Activated CD4-positive, alpha-beta T cell treated with anti-CD3 and anti-CD28 coated beads, Interleukin-10, Interleukin-2, amounts not matched to agents 100 ng/mL and 50 ng/mL, durations not matched to agents 16 hours and 8 hours (primary cell): Measurements from ENCODE around the gene PYM1.
A peak's percentile ranks its signal among the peaks of the same experiment; 100 is the strongest.
"Not testable (repeated sequence)": the region's sequence is repeated elsewhere in the genome, so short reads cannot be mapped to it uniquely, and the experiment has no call there.

ENCODE experiments used
- DNase-seq: peaks from one replicate; pipeline ENCODE4 v3.0.0-alpha.2; 2020

Gene PYM1

GRCh38 chr12:55908726-55909512 lies 18.8 kb downstream of the PYM1 start:
- no peak for DNase-seq

GRCh38 chr12:55906056-55906455 lies 21.6 kb downstream of the PYM1 start:
- DNase-seq: no peak

DNA sequence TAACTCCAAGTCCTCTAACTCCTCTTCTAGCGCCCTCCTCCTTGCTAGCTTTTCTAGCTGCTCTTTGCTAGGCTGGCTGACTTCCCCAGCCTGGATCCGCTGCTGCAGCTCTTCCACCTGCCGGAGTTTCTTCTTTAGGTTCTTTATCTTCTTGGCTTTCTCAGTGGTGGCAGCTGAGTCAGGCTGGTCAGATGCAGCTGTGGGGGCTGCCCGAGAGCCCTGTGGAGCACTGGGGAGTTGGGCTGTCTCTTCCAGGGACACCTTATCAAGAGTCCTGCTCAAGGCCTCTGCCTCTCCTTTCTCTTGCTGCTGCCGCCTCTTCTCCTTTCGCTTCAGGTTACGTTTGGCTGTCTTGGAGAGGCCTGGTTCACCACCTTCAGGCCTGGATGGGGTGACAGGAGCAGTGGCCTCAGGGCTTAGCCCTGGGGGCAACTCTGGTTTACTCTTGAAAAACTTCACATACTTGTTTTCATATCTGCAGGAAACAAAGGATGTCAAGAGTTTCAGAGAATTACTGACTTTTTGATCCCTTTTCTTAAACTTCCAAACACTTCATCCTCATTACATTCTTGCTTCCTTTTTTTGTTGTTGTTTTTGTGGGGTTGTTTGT lies 25.7 kb downstream of the PYM1 start:
- DNase-seq: no peak

GRCh38 chr12:55899082-55899481 lies 28.6 kb downstream of the PYM1 start:
- peak; percentile 21 for DNase-seq

- no peak for DNase-seq
Measured at GRCh38 chr12:55893723-55894122, 34.0 kb downstream of the PYM1 start.

DNA sequence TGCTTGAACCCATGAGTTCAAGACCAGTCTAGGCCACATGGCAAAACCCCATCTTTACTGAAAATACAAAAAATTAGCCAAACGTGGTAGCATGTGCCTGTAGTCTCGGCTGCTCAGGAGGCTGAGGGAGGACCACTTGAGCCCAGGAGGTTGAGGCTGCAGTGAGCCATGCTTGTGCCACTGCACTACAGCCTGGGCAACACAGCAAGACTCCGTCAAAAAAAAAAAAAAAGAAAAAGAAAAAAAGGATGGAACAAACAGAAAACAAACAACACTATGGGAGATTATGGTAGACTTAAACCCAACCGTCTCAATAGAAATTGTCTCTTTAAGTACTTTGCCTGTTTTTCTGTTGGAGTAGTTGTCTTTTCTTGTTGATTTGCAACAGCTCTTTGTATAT lies 36.4 kb downstream of the PYM1 start:
- no peak for DNase-seq

DNA sequence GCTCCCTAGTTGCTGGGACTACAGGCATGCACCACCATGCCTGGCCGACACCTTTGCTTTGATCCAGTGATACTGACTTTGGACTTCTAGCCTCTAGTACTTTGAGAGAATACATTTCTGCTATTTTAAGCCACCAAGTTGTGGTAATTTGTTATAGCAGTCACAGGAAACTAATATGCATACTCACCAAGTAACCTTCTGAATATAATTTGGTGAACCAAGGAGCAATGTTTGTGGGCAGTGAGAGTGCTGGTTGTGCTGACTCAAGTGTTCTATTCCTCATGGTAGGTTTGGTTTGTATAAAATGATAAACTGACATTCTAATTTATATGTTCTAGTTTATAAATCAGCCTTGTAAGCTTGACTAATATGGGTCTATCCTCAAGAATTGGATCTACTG lies 42.6 kb downstream of the PYM1 start:
- no peak for DNase-seq

- DNase-seq: no peak
Measured at GRCh38 chr12:55877824-55878223, 49.9 kb downstream of the PYM1 start.

DNA sequence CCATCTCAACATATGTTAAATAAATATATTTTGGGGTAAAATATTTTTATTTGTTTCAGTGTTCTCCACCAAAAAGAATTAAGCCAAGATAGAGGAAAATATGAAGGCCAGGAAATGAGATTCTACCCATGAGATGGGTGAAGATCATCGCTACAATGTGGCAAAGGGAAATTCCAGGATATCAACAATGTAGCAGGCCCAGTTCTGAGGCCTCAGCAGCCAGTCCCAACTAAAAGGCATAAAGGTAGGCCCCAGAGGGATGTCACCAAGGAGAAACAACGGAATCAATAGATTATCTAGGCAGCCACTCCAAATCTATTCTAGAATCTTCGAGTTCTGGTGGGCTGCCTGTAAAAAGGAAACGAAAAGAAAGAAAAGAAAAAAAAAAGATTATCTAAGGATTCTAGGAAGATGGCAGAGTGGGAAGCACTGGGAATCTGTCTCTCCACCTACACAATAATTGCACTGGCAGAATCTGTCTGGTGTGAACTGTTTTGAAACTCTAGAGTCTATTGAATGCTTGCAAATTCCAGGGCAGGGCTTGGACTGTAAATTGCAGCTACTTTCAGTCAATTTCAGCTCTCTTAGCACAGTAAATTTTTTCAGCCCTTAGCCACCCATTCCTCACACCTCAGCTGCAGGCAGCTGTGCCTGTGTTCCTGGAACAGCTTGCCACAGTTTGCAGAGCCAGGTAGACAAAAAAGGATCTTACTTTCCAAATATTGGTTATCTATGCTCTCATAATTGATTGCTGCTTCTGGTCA lies 51.8 kb downstream of the PYM1 start:
- no peak for DNase-seq

GRCh38 chr12:55874443-55874842 lies 53.3 kb downstream of the PYM1 start:
- no peak for DNase-seq

DNA sequence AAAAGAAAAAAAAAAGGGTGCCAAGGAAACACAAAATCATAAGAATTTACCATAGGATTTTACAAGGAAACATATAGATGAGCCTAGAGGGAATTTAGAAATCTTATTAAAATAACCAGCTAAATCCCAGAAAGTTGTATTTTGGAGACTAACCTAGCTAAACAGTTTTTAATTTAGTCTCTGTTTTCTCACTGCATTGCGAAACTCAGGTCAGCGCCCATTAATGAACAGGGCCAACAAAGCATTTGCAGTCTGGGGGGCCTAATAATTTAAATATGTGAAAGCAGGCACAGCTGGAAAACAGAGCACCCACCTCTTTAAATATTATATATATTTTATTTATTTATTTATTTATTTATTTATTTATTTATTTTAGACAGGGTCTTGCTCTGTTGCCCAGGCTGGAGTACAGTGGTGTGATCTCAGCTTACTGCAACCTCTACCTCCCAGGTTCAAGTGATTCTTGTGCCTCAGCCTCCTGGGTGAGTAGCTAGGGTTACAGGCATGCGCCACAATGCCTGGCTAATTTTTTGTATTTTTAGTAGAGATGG lies 61.2 kb downstream of the PYM1 start:
- not testable (repeated sequence) for DNase-seq

DNA sequence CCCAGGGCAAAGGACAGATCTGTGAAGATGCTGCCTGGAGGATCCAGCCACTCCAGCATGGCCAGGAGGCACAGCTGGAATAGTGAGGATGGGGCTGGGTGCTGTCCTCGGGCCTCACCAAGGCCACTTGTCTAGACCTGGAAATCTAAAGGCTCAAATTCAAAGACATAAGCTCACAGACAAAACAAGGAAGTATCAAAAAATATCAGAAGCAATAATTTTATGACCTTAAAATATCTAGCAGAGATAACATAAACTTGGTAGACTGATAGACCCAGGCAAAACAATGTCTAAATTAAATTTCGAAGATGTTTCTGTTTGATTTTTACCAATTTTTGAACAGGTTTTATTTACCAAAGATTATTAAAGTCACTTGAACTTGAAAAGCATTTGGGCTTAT lies 62.4 kb downstream of the PYM1 start:
- DNase-seq: no peak

- DNase-seq: not testable (repeated sequence)
Measured at GRCh38 chr12:55862931-55863330, 64.8 kb downstream of the PYM1 start.

DNA sequence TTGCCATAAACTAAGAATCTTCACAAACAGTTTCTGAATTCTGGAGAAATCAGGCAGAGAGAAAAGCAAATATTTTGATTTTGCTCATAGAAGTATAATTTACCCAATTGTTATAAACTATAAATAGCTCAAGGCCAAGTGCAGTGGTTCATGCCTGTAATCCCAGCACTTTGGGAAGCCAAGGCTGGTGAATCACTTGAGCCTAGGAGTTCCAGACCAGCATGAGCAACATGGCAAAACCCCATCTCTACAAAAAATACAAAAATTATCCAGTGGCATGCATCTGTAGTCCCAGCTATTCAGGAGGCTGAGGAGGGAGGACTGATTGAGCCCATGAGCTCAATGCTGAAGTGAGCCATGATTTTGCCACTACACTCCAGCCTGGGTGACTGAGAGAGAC lies 65.4 kb downstream of the PYM1 start:
- no peak for DNase-seq

- no peak for DNase-seq
Measured at GRCh38 chr12:55861871-55862270, 65.8 kb downstream of the PYM1 start.

GRCh38 chr12:55861396-55861795 lies 66.3 kb downstream of the PYM1 start:
- no peak for DNase-seq

DNA sequence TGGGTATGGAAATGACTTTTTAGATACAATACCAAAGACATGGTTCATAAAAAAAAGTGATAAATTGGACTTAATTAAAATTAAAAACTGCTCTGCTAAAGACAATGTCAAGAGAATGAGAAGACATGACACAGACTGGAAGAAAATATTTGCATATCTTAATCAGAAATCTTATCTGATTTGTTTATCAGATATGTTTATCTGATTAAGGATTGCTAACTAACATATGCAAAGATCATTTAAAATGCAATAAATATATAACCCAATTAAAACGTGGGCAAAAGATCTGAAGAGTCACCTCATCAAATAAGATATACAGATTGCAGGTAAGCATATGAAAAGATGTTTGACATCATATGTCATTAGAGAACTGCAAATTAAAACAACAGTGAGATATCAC lies 75.0 kb downstream of the PYM1 start:
- DNase-seq: no peak
